Right ventricle myocardium inferior (tissue), 1 donor: Measurements from ENCODE around the gene FGF1. TPM values are rescaled to one million over a fixed set of nuclear protein-coding genes. Genes with fewer than 3 reads are reported as not detected.
A peak's percentile ranks its signal among the peaks of the same experiment; 100 is the strongest.

ENCODE experiments used
- ATAC-seq: fragments of 200-7000 bp; cut with Tn5 transposase; one replicate; pipeline ENCODE4 v1.9.1; 2020; ENCODE audit warnings: mild to moderate bottlenecking, moderate library complexity
- DNase-seq: peaks from one replicate; pipeline ENCODE4 v3.0.0; 2021; ENCODE audit errors: missing footprints
- intact Hi-C: fragments of 100-400 bp; cut with DNase I; formaldehyde crosslinking; loops from one replicate; pipeline ENCODE4 v1.11.0; 2022
- total RNA-seq: library from RNA; stranded (reverse); fragmentation: NEBNext Ultra II Directional; extraction: Animal tissue kit (Norgen Biotek cat#: 25700); gene quantifications from one replicate; pipeline ENCODE4 v1.2.1, GENCODE V29; 2021
- donor health status: DM: no; HTN: yes; CAD: no; lungs with severe emphysema.

FGF1 gene
- total RNA-seq, 1 donor from 2014 or later = 57.0 TPM

- ATAC-seq (no peak), DNase-seq (no peak)
- intact Hi-C loops = no loop called here
Observed at GRCh38 chr5:142572006-142572405, 113.9 kb downstream of the FGF1 start.

GRCh38 chr5:142571371-142571770 lies 114.5 kb downstream of the FGF1 start:
- DNase-seq = no peak
- ATAC-seq = no peak
- intact Hi-C loops = no loop called here

GRCh38 chr5:142569905-142570304 lies 116.0 kb downstream of the FGF1 start:
- DNase-seq (no peak), ATAC-seq (no peak)
- intact Hi-C loops = no loop called here

GRCh38 chr5:142568996-142569335 lies 116.9 kb downstream of the FGF1 start:
- intact Hi-C loops = no loop called here
- DNase-seq = no peak
- no peak for ATAC-seq

- DNase-seq = no peak
- intact Hi-C loops = no loop called here
Observed at GRCh38 chr5:142568283-142568995, 117.5 kb downstream of the FGF1 start.

GRCh38 chr5:142561486-142562097 lies 124.3 kb downstream of the FGF1 start:
- ATAC-seq = no peak
- no peak for DNase-seq
- intact Hi-C loops = no loop called here

More at GRCh38 chr5:142568283-142568995, 117.5 kb downstream of the FGF1 start:
- ATAC-seq = peak; percentile 50

- intact Hi-C loops = no loop called here
- no peak for DNase-seq
- no peak for ATAC-seq
Observed at GRCh38 chr5:142561029-142561428, 124.9 kb downstream of the FGF1 start.

- ATAC-seq (no peak), DNase-seq (no peak)
- intact Hi-C loops = no loop called here
Observed at GRCh38 chr5:142552107-142552506, 133.8 kb downstream of the FGF1 start.

- intact Hi-C loops = no loop called here
Observed at GRCh38 chr5:142551338-142552067, 134.4 kb downstream of the FGF1 start.

GRCh38 chr5:142550471-142550870 lies 135.4 kb downstream of the FGF1 start:
- DNase-seq (no peak), ATAC-seq (no peak)
- intact Hi-C loops = no loop called here

More at GRCh38 chr5:142551338-142552067, 134.4 kb downstream of the FGF1 start:
- ATAC-seq (peak; percentile 30), DNase-seq (no peak)

GRCh38 chr5:142549834-142550233 lies 136.1 kb downstream of the FGF1 start:
- DNase-seq (no peak), ATAC-seq (no peak)
- intact Hi-C loops = loop anchor here (10.0 kb wide), 1 partner anchor 545 kb away; no protein-coding TSS in a partner anchor

GRCh38 chr5:142548739-142549275 lies 137.1 kb downstream of the FGF1 start:
- ATAC-seq = peak; percentile 86
- intact Hi-C loops = loop anchor here (1.0 to 10.0 kb wide), 2 partner anchors 397 to 544 kb away; no protein-coding TSS in a partner anchor
- no peak for DNase-seq

GRCh38 chr5:142547445-142548380 lies 138.2 kb downstream of the FGF1 start:
- intact Hi-C loops = loop anchor here (1.0 to 10.0 kb wide), 2 partner anchors 395 to 543 kb away; no protein-coding TSS in a partner anchor
- ATAC-seq = no peak
- no peak for DNase-seq

GRCh38 chr5:142545650-142546322 lies 140.1 kb downstream of the FGF1 start:
- ATAC-seq (no peak), DNase-seq (no peak)
- intact Hi-C loops = loop anchor here (10.0 kb wide), 1 partner anchor 541 kb away; no protein-coding TSS in a partner anchor

- intact Hi-C loops = loop anchor here (10.0 kb wide), 1 partner anchor 540 kb away; no protein-coding TSS in a partner anchor
- DNase-seq (no peak), ATAC-seq (no peak)
Observed at GRCh38 chr5:142544946-142545649, 140.8 kb downstream of the FGF1 start.

GRCh38 chr5:142544071-142544753 lies 141.7 kb downstream of the FGF1 start:
- no peak for ATAC-seq
- DNase-seq = no peak
- intact Hi-C loops = loop anchor here (10.0 kb wide), 1 partner anchor 539 kb away; no protein-coding TSS in a partner anchor
